ENCODE measurements around the gene GRPEL2. TPM values are rescaled to one million over a fixed set of nuclear protein-coding genes. Genes with fewer than 3 reads are reported as not detected.

The GRPEL2 gene
- total and polyA plus RNA-seq, 2 donors (not counting 3 experiments of a cell fraction or from before 2014, with no cell fraction given) = 7.6 to 32.5 TPM

DNA sequence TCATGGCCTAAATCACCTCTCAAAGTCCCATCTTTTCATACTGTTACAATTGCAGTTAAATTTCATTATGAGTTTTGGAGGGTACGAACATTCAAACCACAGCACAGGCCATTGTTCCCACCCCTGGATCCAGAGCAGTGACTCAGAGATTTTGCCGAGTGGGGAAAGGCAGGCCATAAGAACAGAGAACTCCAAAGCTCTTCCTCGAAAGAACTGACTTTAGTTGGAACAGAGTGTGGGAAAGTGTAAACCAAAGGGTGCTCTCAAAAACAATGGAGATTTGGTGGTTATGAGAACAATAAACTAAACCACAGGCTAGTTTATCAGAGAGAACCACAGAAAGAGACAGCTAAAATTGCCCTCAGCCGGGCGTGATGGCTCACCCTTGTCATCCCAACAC, 19.4 kb upstream of the GRPEL2 start:
- Histone ChIP-seq H3K9me3 (replicated peaks; ENCODE audit: control insufficient read depth, insufficient read depth, low read length) (no peaks in the 10 kb centered on the region), H3K9ac (replicated peaks; ENCODE audit: extremely low read depth, insufficient read depth, low read length) (no peak overlapping the region), H3K4me2 (ENCODE audit: insufficient read depth, low read length) (no peak overlapping the region), H3K27ac (ENCODE audit: insufficient read depth, low read depth, low read length) (peak overlapping the region; percentile 10), H3K79me2 (ENCODE audit: control insufficient read depth, insufficient read depth, low read length) (no peaks in the 10 kb centered on the region), H3K36me3 (ENCODE audit: control insufficient read depth in 2 of 2, extremely low read depth in 1 of 2, insufficient read depth in 2 of 2, low read length in 2 of 2) (peaks cover 3% of the 10 kb centered on the region in 2 experiments), H3K4me3 (replicated peaks in 1 of 3; ENCODE audit: insufficient read depth in 1 of 3, low read depth in 1 of 3, low read length in 3 of 3) (no peak overlapping the region), H4K20me1 (replicated peaks; ENCODE audit: control insufficient read depth, extremely low read depth, insufficient read depth, low read length) (no peaks in the 10 kb centered on the region), H3K9me1 (replicated peaks; ENCODE audit: control insufficient read depth, extremely low read depth, insufficient read depth, low read length) (no peaks in the 10 kb centered on the region), H2AFZ (ENCODE audit: low read depth, low read length) (no peak overlapping the region), H3K4me1 (ENCODE audit: control insufficient read depth, extremely low read depth, insufficient read depth, low read length) (peaks cover 44% of the 10 kb centered on the region), H3K27me3 (ENCODE audit: control insufficient read depth in 2 of 2, insufficient read depth in 2 of 2, low read length in 2 of 2) (no peaks in the 10 kb centered on the region)
- no TSS peak for BruUV-seq (replicated peaks)
- ChIA-PET POLR2A (no interaction called here), CTCF (interaction anchor here (1.1 to 2.2 kb wide), 4 partner anchors 8 to 46 kb away, joined by 3 to 8 read pairs (median 6); no protein-coding TSS in a partner anchor)
- dilution Hi-C loops (cut with MboI; ENCODE audit: extremely low pct_ligation_motif_present, low sequenced_read_pairs) = no loop called here
- DNase-seq (ENCODE audit: low read depth, low spot score) = no peak
- intact Hi-C loops (cut with micrococcal nuclease) = no loop called here
- no peak for TF ChIP-seq JUN (IDR thresholded peaks at IDR 0.05; ENCODE audit: borderline replicate concordance, insufficient read depth, insufficient read length, low read depth)
- TF ChIP-seq POLR2A (IDR thresholded peaks at IDR 0.05; ENCODE audit: low read depth, low read length) = no peak
- TF ChIP-seq CTCF (IDR thresholded peaks at IDR 0.05; ENCODE audit: extremely low read depth in 1 of 2, insufficient read depth in 1 of 2, low read depth in 1 of 2, low read length in 2 of 2) = no peak
- no peak for TF ChIP-seq FOS (IDR thresholded peaks at IDR 0.05; ENCODE audit: borderline replicate concordance, insufficient read depth, low read length)
- no peak for TF ChIP-seq GATA2 (IDR thresholded peaks at IDR 0.05; ENCODE audit: insufficient read depth, insufficient read length, low read depth, low read length)
- no peak for TF ChIP-seq POLR2AphosphoS5 (IDR thresholded peaks at IDR 0.05; ENCODE audit: insufficient read depth, low read depth, low read length)
- TF ChIP-seq, protein P1, sequence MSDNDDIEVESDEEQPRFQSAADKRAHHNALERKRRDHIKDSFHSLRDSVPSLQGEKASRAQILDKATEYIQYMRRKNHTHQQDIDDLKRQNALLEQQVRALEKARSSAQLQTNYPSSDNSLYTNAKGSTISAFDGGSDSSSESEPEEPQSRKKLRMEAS (IDR thresholded peaks at IDR 0.05; ENCODE audit: insufficient read depth, insufficient read length) = no peak
- TF ChIP-seq EZH2 (IDR thresholded peaks at IDR 0.05; ENCODE audit: borderline replicate concordance, low read depth, low read length, severe bottlenecking) = no peak
- no peak for TF ChIP-seq MYC (IDR thresholded peaks at IDR 0.05; ENCODE audit: low read depth, low read length)
- peak; percentile 46 for FAIRE-seq
